ENCODE measurements around the gene CNOT11.
"Not testable (repeated sequence)": the region's sequence is repeated elsewhere in the genome, so short reads cannot be mapped to it uniquely, and the experiment has no call there.

The CNOT11 gene

GRCh38 chr2:101252408-101253012 is at the start of gene CNOT11:
Gene CNOT11, plus strand, starts transcription at chr2:101252886. Its CDS starts 79 bp downstream, at chr2:101252965.
- peak; percentile 96 for DNase-seq (ENCODE audit: low read depth)

- DNase-seq (ENCODE audit: low read depth): no peak
Observed at GRCh38 chr2:101204400-101205115, 48.1 kb upstream of the CNOT11 start.

GRCh38 chr2:101205521-101206479 is 46.9 kb upstream of the CNOT11 start:
- DNase-seq (ENCODE audit: low read depth): peak; percentile 88

GRCh38 chr2:101208830-101209229 is 43.9 kb upstream of the CNOT11 start:
- DNase-seq (ENCODE audit: low read depth): no peak

- no peak for DNase-seq (ENCODE audit: low read depth)
Observed at GRCh38 chr2:101219246-101219645, 33.4 kb upstream of the CNOT11 start.

- DNase-seq (ENCODE audit: low read depth): not testable (repeated sequence)
Observed at GRCh38 chr2:101220091-101220490, 32.6 kb upstream of the CNOT11 start.

- no peak for DNase-seq (ENCODE audit: low read depth)
Observed at GRCh38 chr2:101223814-101224231, 28.9 kb upstream of the CNOT11 start.

- no peak for DNase-seq (ENCODE audit: low read depth)
Observed at GRCh38 chr2:101230541-101231001, 22.1 kb upstream of the CNOT11 start.

GRCh38 chr2:101231240-101231639 is 21.4 kb upstream of the CNOT11 start:
- no peak for DNase-seq (ENCODE audit: low read depth)

GRCh38 chr2:101231937-101232730 is 20.6 kb upstream of the CNOT11 start:
- no peak for DNase-seq (ENCODE audit: low read depth)

GRCh38 chr2:101232770-101233169 is 19.9 kb upstream of the CNOT11 start:
- no peak for DNase-seq (ENCODE audit: low read depth)

- DNase-seq (ENCODE audit: low read depth): no peak
Observed at GRCh38 chr2:101234169-101234938, 18.3 kb upstream of the CNOT11 start.

- not testable (repeated sequence) for DNase-seq (ENCODE audit: low read depth)
Observed at GRCh38 chr2:101235956-101236355, 16.7 kb upstream of the CNOT11 start.

- not testable (repeated sequence) for DNase-seq (ENCODE audit: low read depth)
Observed at GRCh38 chr2:101237944-101238343, 14.7 kb upstream of the CNOT11 start.

GRCh38 chr2:101238930-101239759 is 13.5 kb upstream of the CNOT11 start:
- DNase-seq (ENCODE audit: low read depth): no peak

- not testable (repeated sequence) for DNase-seq (ENCODE audit: low read depth)
Observed at GRCh38 chr2:101239760-101240118, 12.9 kb upstream of the CNOT11 start.

GRCh38 chr2:101240694-101241093 is 12.0 kb upstream of the CNOT11 start:
- not testable (repeated sequence) for DNase-seq (ENCODE audit: low read depth)

GRCh38 chr2:101241158-101241557 is 11.5 kb upstream of the CNOT11 start:
- DNase-seq (ENCODE audit: low read depth): no peak

- DNase-seq (ENCODE audit: low read depth): not testable (repeated sequence)
Observed at GRCh38 chr2:101244373-101244772, 8.3 kb upstream of the CNOT11 start.

GRCh38 chr2:101244899-101245298 is 7.8 kb upstream of the CNOT11 start:
- not testable (repeated sequence) for DNase-seq (ENCODE audit: low read depth)
